H9 (cell line): Measurements from ENCODE around the gene KLF11. TPM values are rescaled to one million over a fixed set of nuclear protein-coding genes. Genes with fewer than 3 reads are reported as not detected.

ENCODE experiments used
- DNase-seq: peaks from one replicate; pipeline ENCODE4 v3.0.0-alpha.2; 2017
- H2AFZ ChIP-seq: one replicate; pipeline ENCODE4 v1.6.1; 2013; ENCODE audit warnings: mild to moderate bottlenecking, low read length, control low read depth, moderate library complexity
- H2AK5ac ChIP-seq: 2 replicates; pipeline ENCODE4 v1.6.1; 2013; ENCODE audit warnings: low read length, control low read depth, mixed read lengths; ENCODE audit not compliant: insufficient read length
- H2BK120ac ChIP-seq: one replicate; pipeline ENCODE4 v1.6.1; 2013; ENCODE audit warnings: low read depth, mild to moderate bottlenecking, low read length, control low read depth, inconsistent platforms; ENCODE audit not compliant: poor library complexity, severe bottlenecking
- H2BK12ac ChIP-seq: 2 replicates; pipeline ENCODE4 v1.6.1; 2013; ENCODE audit warnings: low read length, control low read depth, mixed read lengths, low read depth; ENCODE audit not compliant: insufficient read length
- H2BK15ac ChIP-seq: 2 replicates; pipeline ENCODE4 v1.6.1; 2013; ENCODE audit warnings: low read depth, low read length, control low read depth
- H2BK20ac ChIP-seq: one replicate; pipeline ENCODE4 v1.6.1; 2013; ENCODE audit warnings: low read depth, mild to moderate bottlenecking, low read length, control low read depth, inconsistent platforms; ENCODE audit not compliant: poor library complexity, severe bottlenecking
- H2BK5ac ChIP-seq: 2 replicates; pipeline ENCODE4 v1.6.1; 2013; ENCODE audit warnings: low read length, control low read depth, mixed read lengths; ENCODE audit not compliant: insufficient read length
- H3K14ac ChIP-seq: 2 replicates; pipeline ENCODE4 v1.6.1; 2013; ENCODE audit warnings: low read length, control low read depth; ENCODE audit not compliant: insufficient read depth
- H3K18ac ChIP-seq: 2 replicates; pipeline ENCODE4 v1.6.1; 2013; ENCODE audit warnings: low read depth, mild to moderate bottlenecking, mixed read lengths, low read length, control low read depth; ENCODE audit not compliant: insufficient read length
- H3K23ac ChIP-seq: 2 replicates; pipeline ENCODE4 v1.6.1; 2013; ENCODE audit warnings: low read length, control low read depth, mixed read lengths, low read depth; ENCODE audit not compliant: insufficient read length
- H3K23me2 ChIP-seq: 2 replicates; pipeline ENCODE4 v1.6.1; 2013; ENCODE audit warnings: low read depth, mild to moderate bottlenecking, mixed read lengths, low read length, control low read depth; ENCODE audit not compliant: insufficient read length, poor library complexity, severe bottlenecking
- H3K27ac ChIP-seq: 2 replicates; pipeline ENCODE4 v1.5.1; 2013; ENCODE audit warnings: low read length, control low read depth, mixed read lengths, low read depth; ENCODE audit not compliant: insufficient read length
- H3K27me3 ChIP-seq: 2 replicates; pipeline ENCODE4 v1.6.1; 2013; ENCODE audit warnings: low read length, control low read depth, inconsistent platforms; ENCODE audit not compliant: insufficient read depth
- H3K4ac ChIP-seq: 2 replicates; pipeline ENCODE4 v1.6.1; 2013; ENCODE audit warnings: low read depth, mild to moderate bottlenecking, control low read depth, inconsistent platforms, low read length, moderate library complexity
- H3K4me1 ChIP-seq: 2 replicates; pipeline ENCODE4 v1.6.1; 2013; ENCODE audit warnings: low read length, control low read depth, inconsistent platforms; ENCODE audit not compliant: insufficient read depth
- H3K4me2 ChIP-seq: 2 replicates; pipeline ENCODE4 v1.6.1; 2013; ENCODE audit warnings: low read length, control low read depth, mixed read lengths; ENCODE audit not compliant: insufficient read length, insufficient read depth
- H3K56ac ChIP-seq: 2 replicates; pipeline ENCODE4 v1.6.1; 2013; ENCODE audit warnings: low read depth, mild to moderate bottlenecking, mixed read lengths, low read length, control low read depth; ENCODE audit not compliant: insufficient read length
- H3K79me1 ChIP-seq: 2 replicates; pipeline ENCODE4 v1.6.1; 2013; ENCODE audit warnings: low read depth, mild to moderate bottlenecking, moderate library complexity, low read length, control low read depth, inconsistent platforms; ENCODE audit not compliant: insufficient read depth, poor library complexity, severe bottlenecking
- H3K79me2 ChIP-seq: 2 replicates; pipeline ENCODE4 v1.6.1; 2013; ENCODE audit warnings: low read length, control low read depth, inconsistent platforms; ENCODE audit not compliant: insufficient read depth
- H3K9ac ChIP-seq: 2 replicates; pipeline ENCODE4 v1.6.1; 2013; ENCODE audit warnings: low read length, control low read depth, mixed read lengths; ENCODE audit not compliant: insufficient read length; ENCODE audit errors: extremely low read depth
- H3K9me3 ChIP-seq: one replicate; pipeline ENCODE4 v1.6.1; 2013; ENCODE audit warnings: low read depth, low read length, inconsistent platforms; ENCODE audit not compliant: control insufficient read depth
- H3T11ph ChIP-seq: one replicate; pipeline ENCODE4 v1.6.1; 2013; ENCODE audit warnings: mild to moderate bottlenecking, low read length, control low read depth, inconsistent platforms
- H4K20me1 ChIP-seq: one replicate; pipeline ENCODE4 v1.6.1; 2013; ENCODE audit not compliant: control insufficient read depth, insufficient read length, insufficient read depth
- H4K5ac ChIP-seq: 2 replicates; pipeline ENCODE4 v1.6.1; 2013; ENCODE audit warnings: low read depth, mild to moderate bottlenecking, mixed read lengths, low read length, control low read depth; ENCODE audit not compliant: insufficient read length
- H4K8ac ChIP-seq: replicated peaks from 2 replicates; pipeline ENCODE4 v1.6.1; 2013; ENCODE audit warnings: low read length, control low read depth, mixed read lengths, low read depth; ENCODE audit not compliant: insufficient read length
- H4K91ac ChIP-seq: 2 replicates; pipeline ENCODE4 v1.6.1; 2013; ENCODE audit warnings: low read depth, mild to moderate bottlenecking, moderate library complexity, mixed read lengths, low read length, control low read depth; ENCODE audit not compliant: insufficient read length
- H3K27ac Mint-ChIP-seq, 3 experiments: 2 replicates in 2 of 3; 3 replicates in 1 of 3; pipeline ENCODE4 v1.8.0; 2020 to 2021; ENCODE audit warnings: mixed read lengths in 3 of 3, mild to moderate bottlenecking in 1 of 3, moderate library complexity in 1 of 3
- H3K27me3 Mint-ChIP-seq: 2 replicates; pipeline ENCODE4 v1.8.0; 2021; ENCODE audit warnings: low read depth, mild to moderate bottlenecking, moderate library complexity, mixed read lengths
- H3K36me3 Mint-ChIP-seq, 3 experiments: 2 replicates in 2 of 3; 3 replicates in 1 of 3; pipeline ENCODE4 v1.8.0; 2020 to 2021; ENCODE audit warnings: low read depth in 3 of 3, mixed read lengths in 3 of 3; ENCODE audit not compliant: insufficient read depth in 1 of 3
- H3K4me1 Mint-ChIP-seq, 2 experiments: 2 replicates each; pipeline ENCODE4 v1.8.0; 2020; ENCODE audit warnings: mixed read lengths in 2 of 2
- H3K4me3 Mint-ChIP-seq, 2 experiments: 2 replicates in 1 of 2; 3 replicates in 1 of 2; pipeline ENCODE4 v1.8.0; 2020 to 2021; ENCODE audit warnings: mild to moderate bottlenecking in 2 of 2, mixed read lengths in 2 of 2, moderate library complexity in 1 of 2
- H3K9me3 Mint-ChIP-seq, 2 experiments: 2 replicates in 1 of 2; 3 replicates in 1 of 2; pipeline ENCODE4 v1.8.0; 2020; ENCODE audit warnings: mild to moderate bottlenecking in 2 of 2, mixed read lengths in 2 of 2, moderate library complexity in 1 of 2
- WGBS: extraction: QIAGEN DNeasy Blood & Tissue Kit; methylation state at CpG from one replicate; pipeline ENCODE4 v1.1.7; 2013; ENCODE audit warnings: missing lambda C conversion rate, low lambda C conversion rate, mixed read lengths; ENCODE audit not compliant: insufficient read length; ENCODE audit errors: extremely low coverage; 5-methylcytosine and 5-hydroxymethylcytosine counted together
- total RNA-seq: library from RNA; stranded (reverse); gene quantifications from 2 replicates; pipeline ENCODE4 v1.2.1, GENCODE V29; 2021
- TF ChIP-seq, protein P1 (sequence below): fragments of 200-600 bp; sonication (generic); conservative IDR thresholded peaks from 3 replicates; pipeline ENCODE4 v1.8.0; 2021; ENCODE audit warnings: antibody characterized with exemption, mild to moderate bottlenecking

KLF11 gene
- total RNA-seq, 1 experiment from 2014 or later: 15.5 TPM

- H4K91ac ChIP-seq: no peak overlapping the region
- no peaks in the 10 kb centered on the region for H3K79me1 ChIP-seq
- H3K9me3 ChIP-seq: no peaks in the 10 kb centered on the region
- WGBS: no CpG with 5 or more reads among the region's 8 CpGs
- H2BK12ac ChIP-seq: no peak overlapping the region
- no peak overlapping the region for H3K18ac ChIP-seq
- H3K9ac ChIP-seq: no peak overlapping the region
- H4K20me1 ChIP-seq: no peaks in the 10 kb centered on the region
- H3K4me1 ChIP-seq: no peaks in the 10 kb centered on the region
- no peak overlapping the region for H3K23ac ChIP-seq
- H3K14ac ChIP-seq: no peak overlapping the region
- no peak overlapping the region for H2AK5ac ChIP-seq
- no peaks in the 10 kb centered on the region; a peak in 1 of 7 replicates for H3K36me3 Mint-ChIP-seq
- no peak overlapping the region for H3T11ph ChIP-seq
- TF ChIP-seq, protein P1, sequence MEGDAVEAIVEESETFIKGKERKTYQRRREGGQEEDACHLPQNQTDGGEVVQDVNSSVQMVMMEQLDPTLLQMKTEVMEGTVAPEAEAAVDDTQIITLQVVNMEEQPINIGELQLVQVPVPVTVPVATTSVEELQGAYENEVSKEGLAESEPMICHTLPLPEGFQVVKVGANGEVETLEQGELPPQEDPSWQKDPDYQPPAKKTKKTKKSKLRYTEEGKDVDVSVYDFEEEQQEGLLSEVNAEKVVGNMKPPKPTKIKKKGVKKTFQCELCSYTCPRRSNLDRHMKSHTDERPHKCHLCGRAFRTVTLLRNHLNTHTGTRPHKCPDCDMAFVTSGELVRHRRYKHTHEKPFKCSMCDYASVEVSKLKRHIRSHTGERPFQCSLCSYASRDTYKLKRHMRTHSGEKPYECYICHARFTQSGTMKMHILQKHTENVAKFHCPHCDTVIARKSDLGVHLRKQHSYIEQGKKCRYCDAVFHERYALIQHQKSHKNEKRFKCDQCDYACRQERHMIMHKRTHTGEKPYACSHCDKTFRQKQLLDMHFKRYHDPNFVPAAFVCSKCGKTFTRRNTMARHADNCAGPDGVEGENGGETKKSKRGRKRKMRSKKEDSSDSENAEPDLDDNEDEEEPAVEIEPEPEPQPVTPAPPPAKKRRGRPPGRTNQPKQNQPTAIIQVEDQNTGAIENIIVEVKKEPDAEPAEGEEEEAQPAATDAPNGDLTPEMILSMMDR: no peak
- no peak overlapping the region for H3K56ac ChIP-seq
- H3K4me1 Mint-ChIP-seq: no peaks in the 10 kb centered on the region
- H3K27me3 ChIP-seq: no peaks in the 10 kb centered on the region
- no peaks in the 10 kb centered on the region for H3K9me3 Mint-ChIP-seq
- no peaks in the 10 kb centered on the region for H3K79me2 ChIP-seq
- DNase-seq: no peak
- H3K27ac ChIP-seq: no peak overlapping the region
- H3K4me3 Mint-ChIP-seq: no peak overlapping the region
- H3K23me2 ChIP-seq: no peaks in the 10 kb centered on the region
- no peak overlapping the region for H3K4me2 ChIP-seq
- H4K8ac ChIP-seq: no peak overlapping the region
- H3K27ac Mint-ChIP-seq: no peak overlapping the region
- no peak overlapping the region for H2BK120ac ChIP-seq
- peaks cover 15% of the 10 kb centered on the region for H3K27me3 Mint-ChIP-seq
- no peak overlapping the region for H2AFZ ChIP-seq
- H4K5ac ChIP-seq: no peak overlapping the region
- no peak overlapping the region for H2BK15ac ChIP-seq
- no peak overlapping the region for H2BK5ac ChIP-seq
- H2BK20ac ChIP-seq: no peak overlapping the region
- H3K4ac ChIP-seq: no peak overlapping the region
Measured at GRCh38 chr2:10016802-10017258, 26.5 kb upstream of the KLF11 start.
